Ovary (tissue), 9 donors: ENCODE data around the gene NDUFAF4. TPM values are rescaled to one million over a fixed set of nuclear protein-coding genes. Genes with fewer than 3 reads are reported as not detected.

Experiments used
- DNase-seq, 5 donors: peaks; one replicate each; pipeline ENCODE4 v3.0.0-alpha.2; 2019 to 2020
- H3K27ac ChIP-seq, 2 donors: fragments of 200-600 bp; one replicate each; pipeline versions ENCODE4 v1.5.1 to v1.8.0; 2019 to 2022
- H3K27me3 ChIP-seq: fragments of 200-600 bp; one replicate; pipeline ENCODE4 v1.8.0; 2022
- H3K36me3 ChIP-seq: fragments of 200-600 bp; sonication (generic); one replicate; pipeline ENCODE4 v1.5.1; 2019
- H3K4me1 ChIP-seq: one replicate; pipeline ENCODE4 v1.8.1; 2013; ENCODE audit warnings: mild to moderate bottlenecking, moderate library complexity; ENCODE audit not compliant: insufficient read depth
- H3K4me3 ChIP-seq: fragments of 200-600 bp; sonication (generic); one replicate; pipeline ENCODE4 v1.5.1; 2017
- H3K9me3 ChIP-seq, 2 donors: fragments of 200-600 bp in 1 of 2; sonication (generic) in 1 of 2; one replicate each; pipeline versions ENCODE4 v1.5.1 to v1.8.1; 2013 to 2019; ENCODE audit warnings: mild to moderate bottlenecking in 1 of 2, moderate library complexity in 1 of 2
- CTCF ChIP-seq, 3 donors: fragments of 450-650 bp in 2 of 3; fragments of 200-600 bp in 1 of 3; IDR thresholded peaks; one replicate each; pipeline versions ENCODE4 v1.5.1 to v1.8.0; 2016 to 2022; ENCODE audit warnings: antibody characterized with exemption in 3 of 3, mild to moderate bottlenecking in 1 of 3
- EP300 ChIP-seq: sonication (generic); formaldehyde crosslinking; IDR thresholded peaks from one replicate; pipeline ENCODE4 v1.6.1; 2017; ENCODE audit warnings: antibody characterized with exemption
- POLR2A ChIP-seq: fragments of 450-650 bp; IDR thresholded peaks from one replicate; pipeline ENCODE4 v1.6.1; 2017; ENCODE audit warnings: antibody characterized with exemption, mild to moderate bottlenecking, moderate library complexity
- WGBS, 3 donors: extraction: QIAGEN DNeasy Blood & Tissue Kit in 1 of 3; methylation state at CpG; one replicate each; pipeline versions ENCODE4 v1.1.5 to v1.1.7; 2013 to 2017; 5-methylcytosine and 5-hydroxymethylcytosine counted together
- intact Hi-C, 4 donors: fragments of 100-400 bp; cut with DNase I; formaldehyde crosslinking; loops; one replicate each; pipeline versions ENCODE4 v1.11.0 to v1.15.1; 2022 to 2023
- polyA plus RNA-seq, 2 donors: library from polyadenylated mRNA; stranded (reverse); fragments of 200-250 nt in 1 of 2; fragments of 350-450 nt in 1 of 2; fragmentation: Illumina TruSeq in 1 of 2; extraction: RNeasy Lipid Tissue Mini Kit (QIAGEN cat#74804) in 1 of 2; gene quantifications; one replicate each; pipeline ENCODE4 v1.2.3, GENCODE V29; 2013 to 2014
- total RNA-seq, 7 donors: library from RNA; depleted of rRNA in 2 of 7; stranded (reverse); fragments of >200 nt in 2 of 7; fragmentation: NEBNext Ultra II Directional in 3 of 7; extraction: Animal tissue kit (Norgen Biotek cat#: 25700) in 3 of 7; gene quantifications; one replicate each; pipeline versions ENCODE4 v1.1.0 to v1.2.4, GENCODE V29; 2016 to 2023
- donor health status: DM: no; HTN: no; CAD: no; lungs with moderate emphysema.
- donor health status: DM: no; HTN: no; CAD: no.
- donor health status: Bipolar disorder and iron deficiency.
- donor health status: DM: yes; HTN: yes; CAD: no.
- donor health status: DM: no; HTN: no; CAD: no.
- donor health status: DM: yes; HTN: yes; CAD: no.

The NDUFAF4 gene
- total and polyA plus RNA-seq, 9 donors: 10.3 to 35.5 (median 18.2) TPM

DNA sequence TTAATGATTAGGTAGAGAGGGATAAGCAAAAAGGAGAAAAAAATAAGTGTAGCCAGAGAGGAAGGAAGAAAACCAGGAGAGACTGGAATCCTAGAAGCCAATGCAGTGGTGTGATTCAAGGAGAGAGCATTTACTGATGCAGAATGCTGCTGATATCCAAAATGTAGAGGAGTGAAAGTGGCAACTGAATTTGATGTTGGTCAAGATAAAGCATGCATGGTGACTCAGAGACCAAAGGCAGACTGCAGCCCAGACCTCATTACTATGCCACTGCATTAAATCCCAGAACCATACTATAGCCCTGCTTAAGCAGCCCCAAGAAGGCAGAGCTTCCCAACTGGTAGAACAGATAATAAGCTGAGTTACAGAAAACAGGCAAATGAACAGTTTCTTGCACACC lies 42.6 kb upstream of the NDUFAF4 start:
- H3K9me3 ChIP-seq: no peaks in the 10 kb centered on the region
- no peak for DNase-seq
- H3K4me3 ChIP-seq: no peak overlapping the region
- no peaks in the 10 kb centered on the region for H3K4me1 ChIP-seq
- no peaks in the 10 kb centered on the region for H3K36me3 ChIP-seq
- H3K27ac ChIP-seq: no peak overlapping the region
- TF ChIP-seq CTCF (IDR thresholded peaks at IDR 0.05): no peak
- no peak for TF ChIP-seq POLR2A
- TF ChIP-seq EP300: no peak
- intact Hi-C loops: no loop called here
- H3K27me3 ChIP-seq: no peaks in the 10 kb centered on the region

DNA sequence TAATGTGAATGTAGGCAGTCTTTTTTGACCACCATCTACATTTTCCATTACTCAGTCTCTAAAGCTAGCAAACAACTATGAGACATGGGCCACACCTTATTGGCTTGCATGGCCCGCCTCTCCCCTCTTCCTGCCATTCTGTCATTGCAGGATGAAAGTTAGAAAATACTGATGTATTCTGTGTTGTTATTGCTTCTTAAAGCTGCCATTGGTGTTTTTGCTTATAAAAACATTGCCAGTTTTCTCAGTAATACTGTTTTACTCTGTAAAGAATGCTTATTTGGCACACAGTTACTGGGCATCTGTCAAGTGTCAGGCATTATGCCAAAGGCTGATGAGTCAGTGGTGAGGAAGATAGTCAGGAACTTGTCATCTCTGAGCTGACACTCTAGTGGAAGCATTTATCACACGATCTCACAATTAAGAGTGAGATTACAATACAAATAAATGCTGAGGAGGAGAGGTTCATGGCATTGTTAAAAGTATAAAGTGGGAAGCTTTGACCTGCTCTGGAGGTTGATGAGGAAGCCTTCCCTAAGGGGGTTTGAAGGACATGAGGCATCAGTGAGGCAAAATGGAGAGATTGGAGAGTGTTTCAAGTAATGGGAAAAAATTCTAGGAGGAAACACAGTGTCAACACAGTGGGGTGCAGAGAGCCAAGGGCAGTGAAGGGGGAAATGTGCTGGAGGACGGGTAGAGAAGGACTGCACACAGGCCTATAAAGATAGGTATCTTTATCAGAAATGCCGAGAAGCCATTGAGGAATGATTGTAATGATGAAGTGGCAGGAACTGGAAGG lies 41.5 kb upstream of the NDUFAF4 start:
- Histone ChIP-seq H3K27me3 (no peaks in the 10 kb centered on the region), H3K4me1 (no peaks in the 10 kb centered on the region), H3K36me3 (no peaks in the 10 kb centered on the region), H3K4me3 (no peak overlapping the region), H3K9me3 (no peaks in the 10 kb centered on the region), H3K27ac (no peak overlapping the region)
- TF ChIP-seq EP300 (no peak), CTCF (IDR thresholded peaks at IDR 0.05) (no peak), POLR2A (no peak)
- intact Hi-C loops: no loop called here
- DNase-seq: no peak
- WGBS, 3 donors: 74 to 88% (median 81%) methylated on average over 4 of the region's 4 CpGs

DNA sequence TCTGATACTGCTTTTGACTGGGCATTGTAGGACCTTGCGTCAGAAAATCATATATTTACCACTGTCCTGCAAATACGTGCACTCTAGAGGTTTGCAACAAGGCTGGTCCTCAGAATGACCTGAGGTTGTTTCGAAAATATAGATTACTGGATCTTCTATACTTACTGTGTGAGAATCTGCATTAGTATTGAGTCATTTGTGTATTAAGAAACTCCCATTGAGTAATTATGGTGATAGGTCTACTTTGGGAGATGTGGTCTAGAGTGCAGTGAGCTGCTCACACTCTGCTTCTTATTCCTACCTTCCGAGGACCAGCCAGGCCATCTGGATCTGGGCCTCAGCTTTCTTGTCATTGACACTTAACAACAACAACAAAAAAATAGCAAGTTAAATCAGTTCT lies 36.4 kb upstream of the NDUFAF4 start:
- Histone ChIP-seq H3K27me3 (no peaks in the 10 kb centered on the region), H3K4me1 (no peaks in the 10 kb centered on the region), H3K27ac (no peak overlapping the region), H3K36me3 (no peaks in the 10 kb centered on the region), H3K4me3 (no peak overlapping the region), H3K9me3 (no peaks in the 10 kb centered on the region)
- intact Hi-C loops: no loop called here
- DNase-seq: no peak
- 87 to 96% (median 94%) methylated on average over 4 of the region's 4 CpGs for WGBS, 3 donors
- TF ChIP-seq POLR2A (no peak), EP300 (no peak), CTCF (IDR thresholded peaks at IDR 0.05) (no peak)

- 79 to 90% (median 83%) methylated on average over 2 of the region's 2 CpGs for WGBS, 3 donors
- Histone ChIP-seq H3K27ac (no peak overlapping the region), H3K4me1 (no peaks in the 10 kb centered on the region), H3K27me3 (no peaks in the 10 kb centered on the region), H3K36me3 (no peaks in the 10 kb centered on the region), H3K9me3 (no peaks in the 10 kb centered on the region), H3K4me3 (no peak overlapping the region)
- TF ChIP-seq POLR2A (no peak), CTCF (IDR thresholded peaks at IDR 0.05) (no peak), EP300 (no peak)
- intact Hi-C loops: no loop called here
- no peak for DNase-seq
Observed at GRCh38 chr6:96931198-96931597, 33.5 kb upstream of the NDUFAF4 start.
